Measurements from ENCODE around the gene TCERG1.

The TCERG1 gene

GRCh38 chr5:146482775-146483174 is 35.6 kb downstream of the TCERG1 start:
- DNase-seq (ENCODE audit: extremely low spot score): no peak
- CTCF ChIA-PET: no interaction called here
- no peak for TF ChIP-seq CTCF (IDR thresholded peaks at IDR 0.05; ENCODE audit: control extremely low read depth, extremely low read depth, low read depth, missing control alignments)
- POLR2A ChIA-PET: no interaction called here

- POLR2A ChIA-PET: no interaction called here
- CTCF ChIA-PET: interaction anchor here (0.9 kb wide), 1 partner anchor 14 kb away, joined by 3 read pairs; no protein-coding TSS in a partner anchor
- TF ChIP-seq CTCF (IDR thresholded peaks at IDR 0.05; ENCODE audit: control extremely low read depth, extremely low read depth, low read depth, missing control alignments): no peak
- no peak for DNase-seq (ENCODE audit: extremely low spot score)
Observed at GRCh38 chr5:146484714-146485391, 37.7 kb downstream of the TCERG1 start.

GRCh38 chr5:146490089-146490843 is 43.1 kb downstream of the TCERG1 start:
- ChIA-PET CTCF (interaction anchor here (1.1 to 2.0 kb wide), 3 partner anchors 10 to 23 kb away, joined by 3 to 4 read pairs (median 3); no protein-coding TSS in a partner anchor), POLR2A (no interaction called here)
- no peak for TF ChIP-seq CTCF (IDR thresholded peaks at IDR 0.05; ENCODE audit: control extremely low read depth, extremely low read depth, low read depth, missing control alignments)
- DNase-seq (ENCODE audit: extremely low spot score): no peak

GRCh38 chr5:146494656-146495055 is 47.5 kb downstream of the TCERG1 start:
- ChIA-PET POLR2A (no interaction called here), CTCF (no interaction called here)
- TF ChIP-seq CTCF (IDR thresholded peaks at IDR 0.05; ENCODE audit: control extremely low read depth, extremely low read depth, low read depth, missing control alignments): no peak
- no peak for DNase-seq (ENCODE audit: extremely low spot score)

- no peak for TF ChIP-seq CTCF (IDR thresholded peaks at IDR 0.05; ENCODE audit: control extremely low read depth, extremely low read depth, low read depth, missing control alignments)
- DNase-seq (ENCODE audit: extremely low spot score): no peak
- ChIA-PET POLR2A (no interaction called here), CTCF (interaction anchor here (1.0 to 2.5 kb wide), 3 partner anchors 13 to 42 kb away, joined by 3 to 7 read pairs (median 5); no protein-coding TSS in a partner anchor)
Observed at GRCh38 chr5:146499680-146500079, 52.5 kb downstream of the TCERG1 start.

GRCh38 chr5:146507428-146507827 is 60.3 kb downstream of the TCERG1 start:
- CTCF ChIA-PET: interaction anchor here (0.6 kb wide), 1 partner anchor 9 kb away, joined by 3 read pairs; the partner anchor contains the start of gene GPR151
- DNase-seq (ENCODE audit: extremely low spot score): no peak
- no peak for TF ChIP-seq CTCF (IDR thresholded peaks at IDR 0.05; ENCODE audit: control extremely low read depth, extremely low read depth, low read depth, missing control alignments)
- POLR2A ChIA-PET: no interaction called here
